Hematopoietic multipotent progenitor cell (in vitro differentiated cells): ENCODE measurements around the gene EPM2A. TPM values are rescaled to one million over a fixed set of nuclear protein-coding genes. Genes with fewer than 3 reads are reported as not detected.
"Not testable (repeated sequence)": the region's sequence is repeated elsewhere in the genome, so short reads cannot be mapped to it uniquely, and the experiment has no call there.

Experiments used
- DNase-seq, 3 donors: peaks; one replicate each; pipeline ENCODE4 v3.0.0-alpha.2; 2011 to 2015; ENCODE audit warnings: low read depth in 2 of 3, low spot score in 2 of 3
- total RNA-seq: library from RNA; depleted of rRNA; stranded (reverse); fragments of >200 nt; gene quantifications from one replicate; pipeline ENCODE4 v1.2.3, GENCODE V29; 2012

Gene EPM2A
- total RNA-seq, result 14.3 TPM

- peak; percentile 23 to 82 (median 77) for DNase-seq
Observed at GRCh38 chr6:145735356-145736165, at the start of gene EPM2A. Gene EPM2A (minus strand): TSS chr6:145735520. CDS start chr6:145735498, 22 bp downstream.

GRCh38 chr6:145784683-145785082 lies 49.4 kb upstream of the EPM2A start:
- no peak for DNase-seq

GRCh38 chr6:145783796-145784195 lies 48.5 kb upstream of the EPM2A start:
- DNase-seq, result peak in 1 of 3 donors; percentile 28

- no peak for DNase-seq
Observed at GRCh38 chr6:145772846-145773245, 37.5 kb upstream of the EPM2A start.

GRCh38 chr6:145765449-145765848 lies 30.1 kb upstream of the EPM2A start:
- no peak for DNase-seq

GRCh38 chr6:145763742-145764141 lies 28.4 kb upstream of the EPM2A start:
- DNase-seq, result no peak

GRCh38 chr6:145761584-145761983 lies 26.3 kb upstream of the EPM2A start:
- no peak for DNase-seq

GRCh38 chr6:145758113-145758512 lies 22.8 kb upstream of the EPM2A start:
- DNase-seq, result no peak

GRCh38 chr6:145756170-145756662 lies 20.9 kb upstream of the EPM2A start:
- DNase-seq, result peak in 1 of 3 donors; percentile 21

GRCh38 chr6:145755682-145756081 lies 20.4 kb upstream of the EPM2A start:
- DNase-seq, result no peak

GRCh38 chr6:145752638-145753037 lies 17.3 kb upstream of the EPM2A start:
- DNase-seq, result no peak

GRCh38 chr6:145749632-145750031 lies 14.3 kb upstream of the EPM2A start:
- DNase-seq, result peak in 2 of 3 donors; percentile 26 to 69

GRCh38 chr6:145745861-145746260 lies 10.5 kb upstream of the EPM2A start:
- DNase-seq, result no peak

- DNase-seq, result no peak
Observed at GRCh38 chr6:145744619-145745018, 9.3 kb upstream of the EPM2A start.

GRCh38 chr6:145743332-145743731 lies 8.0 kb upstream of the EPM2A start:
- no peak for DNase-seq

- not testable (repeated sequence) for DNase-seq
Observed at GRCh38 chr6:145742472-145742871, 7.2 kb upstream of the EPM2A start.

GRCh38 chr6:145739685-145740084 lies 4.4 kb upstream of the EPM2A start:
- not testable (repeated sequence) for DNase-seq

- DNase-seq, result no peak
Observed at GRCh38 chr6:145738265-145738664, 2.9 kb upstream of the EPM2A start.

GRCh38 chr6:145736661-145737144 lies 1.4 kb upstream of the EPM2A start:
- peak in 1 of 3 donors; percentile 37 for DNase-seq

- peak; percentile 31 to 87 (median 83) for DNase-seq
Observed at GRCh38 chr6:145734486-145735355, 599 bp downstream of the EPM2A start.

GRCh38 chr6:145733810-145734209 lies 1.5 kb downstream of the EPM2A start:
- DNase-seq, result no peak
